WTC11 (cell line): ENCODE data around the gene RGL2. TPM values are rescaled to one million over a fixed set of nuclear protein-coding genes. Genes with fewer than 3 reads are reported as not detected.

Experiments
- ATAC-seq: fragments of 200-7000 bp; cut with Tn5 transposase; 2 replicates; pipeline ENCODE4 v1.10.0; 2021; ENCODE audit warnings: mild to moderate bottlenecking, moderate library complexity
- CTCF ChIA-PET: fragments of 300-600 bp; sonication (Branson Sonifier 250); formaldehyde crosslinking; loops from one replicate; lab custom pipeline; 2021; ENCODE audit warnings: antibody characterized with exemption; lab: Charles Lee
- POLR2A ChIA-PET: fragments of 350-600 bp; sonication (Branson Sonifier 250); formaldehyde crosslinking; loops from one replicate; lab custom pipeline; 2021; ENCODE audit warnings: antibody characterized with exemption; lab: Charles Lee
- DNase-seq: peaks from one replicate; pipeline ENCODE4 v3.0.0; 2021; ENCODE audit warnings: low spot score
- H3K27ac Mint-ChIP-seq: 2 replicates; pipeline ENCODE4 v1.8.0; 2021; ENCODE audit warnings: mixed read lengths
- H3K27me3 Mint-ChIP-seq: 2 replicates; pipeline ENCODE4 v1.8.0; 2021; ENCODE audit warnings: low read depth, mild to moderate bottlenecking, moderate library complexity, mixed read lengths
- H3K36me3 Mint-ChIP-seq: 2 replicates; pipeline ENCODE4 v1.8.0; 2021; ENCODE audit warnings: mixed read lengths
- H3K4me1 Mint-ChIP-seq: 2 replicates; pipeline ENCODE4 v1.8.0; 2022; ENCODE audit warnings: mixed read lengths
- H3K4me3 Mint-ChIP-seq: 2 replicates; pipeline ENCODE4 v1.8.0; 2021; ENCODE audit warnings: mild to moderate bottlenecking, moderate library complexity, mixed read lengths
- H3K9me3 Mint-ChIP-seq: 2 replicates; pipeline ENCODE4 v1.8.0; 2021; ENCODE audit warnings: mixed read lengths
- CREM ChIP-seq: sonication (generic); formaldehyde crosslinking; IDR thresholded peaks from 2 replicates; pipeline ENCODE4 v1.8.1; 2022; ENCODE audit warnings: mild to moderate bottlenecking, missing genetic modification reagents, moderate library complexity
- ESRRA ChIP-seq: sonication (generic); formaldehyde crosslinking; IDR thresholded peaks from 2 replicates; pipeline ENCODE4 v1.8.1; 2022; ENCODE audit warnings: mild to moderate bottlenecking, missing genetic modification reagents, borderline replicate concordance
- FOXP1 ChIP-seq: sonication (generic); formaldehyde crosslinking; IDR thresholded peaks from 2 replicates; pipeline ENCODE4 v1.8.0; 2022; ENCODE audit warnings: missing genetic modification reagents, mild to moderate bottlenecking, moderate library complexity, borderline replicate concordance
- GRHL2 ChIP-seq: fragments of 250-450 bp; sonication (Bioruptor Pico); IDR thresholded peaks from 2 replicates; pipeline ENCODE4 v1.8.0; 2022; ENCODE audit warnings: mild to moderate bottlenecking, moderate library complexity; ENCODE audit not compliant: insufficient replicate concordance, severe bottlenecking
- HMGA2 ChIP-seq: fragments of 250-450 bp; sonication (Bioruptor Pico); IDR thresholded peaks from 2 replicates; pipeline ENCODE4 v1.4.0; 2021; ENCODE audit warnings: mild to moderate bottlenecking, moderate library complexity
- NFYB ChIP-seq: sonication (generic); formaldehyde crosslinking; conservative IDR thresholded peaks from 2 replicates; pipeline ENCODE4 v1.8.0; 2022; ENCODE audit warnings: low read depth, missing genetic modification reagents
- RORB ChIP-seq: fragments of 250-450 bp; sonication (Bioruptor Pico); IDR thresholded peaks from 2 replicates; pipeline ENCODE4 v1.9.0; 2021; ENCODE audit warnings: mild to moderate bottlenecking
- SOX15 ChIP-seq: fragments of 250-450 bp; sonication (Bioruptor Pico); IDR thresholded peaks from 2 replicates; pipeline ENCODE4 v1.9.0; 2021; ENCODE audit warnings: mild to moderate bottlenecking
- TEAD1 ChIP-seq: sonication (generic); formaldehyde crosslinking; IDR thresholded peaks from 2 replicates; pipeline ENCODE4 v1.8.0; 2022; ENCODE audit warnings: mild to moderate bottlenecking, missing genetic modification reagents
- ZNF121 ChIP-seq: sonication (generic); formaldehyde crosslinking; IDR thresholded peaks from 2 replicates; pipeline ENCODE4 v1.8.0; 2023; ENCODE audit warnings: missing genetic modification reagents
- total RNA-seq: library from RNA; stranded (reverse); gene quantifications from 3 replicates; pipeline ENCODE4 v1.2.3, GENCODE V29; 2021
- TF ChIP-seq, protein P1 (sequence below): sonication (generic); formaldehyde crosslinking; conservative IDR thresholded peaks from 2 replicates; pipeline ENCODE4 v1.8.1; 2023; ENCODE audit warnings: mild to moderate bottlenecking, low read depth, missing genetic modification reagents, moderate library complexity
- TF ChIP-seq, protein P2 (sequence below): sonication (generic); formaldehyde crosslinking; IDR thresholded peaks from 2 replicates; pipeline ENCODE4 v1.8.1; 2023; ENCODE audit warnings: mild to moderate bottlenecking, missing genetic modification reagents, moderate library complexity
- TF ChIP-seq, protein P3 (sequence below): sonication (generic); formaldehyde crosslinking; IDR thresholded peaks from 2 replicates; pipeline ENCODE4 v1.8.1; 2022; ENCODE audit warnings: low read depth, mild to moderate bottlenecking, moderate library complexity, missing genetic modification reagents, borderline replicate concordance
- TF ChIP-seq, protein P4 (sequence below): sonication (generic); formaldehyde crosslinking; IDR thresholded peaks from 2 replicates; pipeline ENCODE4 v1.8.1; 2022; ENCODE audit warnings: mild to moderate bottlenecking, moderate library complexity, missing genetic modification reagents
- TF ChIP-seq, protein P5 (sequence below): sonication (generic); formaldehyde crosslinking; IDR thresholded peaks from 2 replicates; pipeline ENCODE4 v1.8.1; 2023; ENCODE audit warnings: mild to moderate bottlenecking, missing genetic modification reagents
- TF ChIP-seq, protein P6 (sequence below): fragments of 250-450 bp; sonication (Bioruptor Pico); IDR thresholded peaks from 2 replicates; pipeline ENCODE4 v1.9.0; 2021; ENCODE audit warnings: mild to moderate bottlenecking, borderline replicate concordance
- TF ChIP-seq, protein P7 (sequence below): sonication (generic); formaldehyde crosslinking; IDR thresholded peaks from 2 replicates; pipeline ENCODE4 v1.8.0; 2022; ENCODE audit warnings: mild to moderate bottlenecking, missing genetic modification reagents
- TF ChIP-seq, protein P8 (sequence below): fragments of 250-450 bp; sonication (Bioruptor Pico); IDR thresholded peaks from 2 replicates; pipeline ENCODE4 v1.8.0; 2021; ENCODE audit warnings: mild to moderate bottlenecking

The RGL2 gene
- total RNA-seq, 1 experiment from 2014 or later = 77.1 TPM

DNA sequence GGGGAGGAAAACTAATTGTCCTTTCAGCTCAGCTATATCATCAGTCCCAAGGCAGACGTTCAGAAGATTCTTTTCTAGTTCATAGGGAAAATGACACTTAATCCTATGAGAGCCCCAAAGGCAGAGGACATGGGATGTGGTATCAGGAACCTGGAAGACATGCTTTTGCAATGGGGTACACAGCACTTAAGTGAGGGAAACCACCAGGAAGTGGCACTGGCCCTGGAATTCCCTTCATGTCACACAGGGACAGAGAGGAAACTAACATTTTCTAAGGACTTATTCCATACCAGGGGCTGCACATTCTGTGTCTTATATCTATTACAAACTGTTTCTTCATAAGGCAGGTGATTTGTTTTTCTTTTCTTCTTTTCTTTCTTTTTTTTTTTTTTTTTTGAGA is 55.3 kb downstream of the RGL2 start:
- Mint-ChIP-seq H3K9me3 (no peaks in the 10 kb centered on the region), H3K36me3 (no peaks in the 10 kb centered on the region), H3K4me1 (peaks cover 7% of the 10 kb centered on the region), H3K27ac (peak overlapping the region; percentile 56; the same call in 1 of the 2 replicates), H3K27me3 (peaks cover 61% of the 10 kb centered on the region), H3K4me3 (no peak overlapping the region)
- DNase-seq (no peak), ATAC-seq (no peak)
- no peak for TF ChIP-seq GRHL2 (CRISPR knock-in tag)
- TF ChIP-seq SOX15 (CRISPR knock-in tag) = no peak
- TF ChIP-seq, protein P1, sequence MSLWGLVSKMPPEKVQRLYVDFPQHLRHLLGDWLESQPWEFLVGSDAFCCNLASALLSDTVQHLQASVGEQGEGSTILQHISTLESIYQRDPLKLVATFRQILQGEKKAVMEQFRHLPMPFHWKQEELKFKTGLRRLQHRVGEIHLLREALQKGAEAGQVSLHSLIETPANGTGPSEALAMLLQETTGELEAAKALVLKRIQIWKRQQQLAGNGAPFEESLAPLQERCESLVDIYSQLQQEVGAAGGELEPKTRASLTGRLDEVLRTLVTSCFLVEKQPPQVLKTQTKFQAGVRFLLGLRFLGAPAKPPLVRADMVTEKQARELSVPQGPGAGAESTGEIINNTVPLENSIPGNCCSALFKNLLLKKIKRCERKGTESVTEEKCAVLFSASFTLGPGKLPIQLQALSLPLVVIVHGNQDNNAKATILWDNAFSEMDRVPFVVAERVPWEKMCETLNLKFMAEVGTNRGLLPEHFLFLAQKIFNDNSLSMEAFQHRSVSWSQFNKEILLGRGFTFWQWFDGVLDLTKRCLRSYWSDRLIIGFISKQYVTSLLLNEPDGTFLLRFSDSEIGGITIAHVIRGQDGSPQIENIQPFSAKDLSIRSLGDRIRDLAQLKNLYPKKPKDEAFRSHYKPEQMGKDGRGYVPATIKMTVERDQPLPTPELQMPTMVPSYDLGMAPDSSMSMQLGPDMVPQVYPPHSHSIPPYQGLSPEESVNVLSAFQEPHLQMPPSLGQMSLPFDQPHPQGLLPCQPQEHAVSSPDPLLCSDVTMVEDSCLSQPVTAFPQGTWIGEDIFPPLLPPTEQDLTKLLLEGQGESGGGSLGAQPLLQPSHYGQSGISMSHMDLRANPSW (CRISPR knock-in tag) = no peak
- TF ChIP-seq, protein P2, sequence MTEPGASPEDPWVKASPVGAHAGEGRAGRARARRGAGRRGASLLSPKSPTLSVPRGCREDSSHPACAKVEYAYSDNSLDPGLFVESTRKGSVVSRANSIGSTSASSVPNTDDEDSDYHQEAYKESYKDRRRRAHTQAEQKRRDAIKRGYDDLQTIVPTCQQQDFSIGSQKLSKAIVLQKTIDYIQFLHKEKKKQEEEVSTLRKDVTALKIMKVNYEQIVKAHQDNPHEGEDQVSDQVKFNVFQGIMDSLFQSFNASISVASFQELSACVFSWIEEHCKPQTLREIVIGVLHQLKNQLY (CRISPR knock-in tag) = no peak
- no peak for TF ChIP-seq ESRRA (CRISPR knock-in tag)
- TF ChIP-seq RORB (CRISPR knock-in tag) = no peak
- no peak for TF ChIP-seq HMGA2 (CRISPR knock-in tag)
- TF ChIP-seq, protein P3, sequence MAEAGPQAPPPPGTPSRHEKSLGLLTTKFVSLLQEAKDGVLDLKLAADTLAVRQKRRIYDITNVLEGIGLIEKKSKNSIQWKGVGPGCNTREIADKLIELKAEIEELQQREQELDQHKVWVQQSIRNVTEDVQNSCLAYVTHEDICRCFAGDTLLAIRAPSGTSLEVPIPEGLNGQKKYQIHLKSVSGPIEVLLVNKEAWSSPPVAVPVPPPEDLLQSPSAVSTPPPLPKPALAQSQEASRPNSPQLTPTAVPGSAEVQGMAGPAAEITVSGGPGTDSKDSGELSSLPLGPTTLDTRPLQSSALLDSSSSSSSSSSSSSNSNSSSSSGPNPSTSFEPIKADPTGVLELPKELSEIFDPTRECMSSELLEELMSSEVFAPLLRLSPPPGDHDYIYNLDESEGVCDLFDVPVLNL (CRISPR knock-in tag) = no peak
- no peak for TF ChIP-seq FOXP1
- TF ChIP-seq CREM (CRISPR knock-in tag) = no peak
- TF ChIP-seq, protein P4, sequence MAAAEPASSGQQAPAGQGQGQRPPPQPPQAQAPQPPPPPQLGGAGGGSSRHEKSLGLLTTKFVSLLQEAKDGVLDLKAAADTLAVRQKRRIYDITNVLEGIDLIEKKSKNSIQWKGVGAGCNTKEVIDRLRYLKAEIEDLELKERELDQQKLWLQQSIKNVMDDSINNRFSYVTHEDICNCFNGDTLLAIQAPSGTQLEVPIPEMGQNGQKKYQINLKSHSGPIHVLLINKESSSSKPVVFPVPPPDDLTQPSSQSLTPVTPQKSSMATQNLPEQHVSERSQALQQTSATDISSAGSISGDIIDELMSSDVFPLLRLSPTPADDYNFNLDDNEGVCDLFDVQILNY (CRISPR knock-in tag) = no peak
- no peak for TF ChIP-seq TEAD1
- TF ChIP-seq, protein P5, sequence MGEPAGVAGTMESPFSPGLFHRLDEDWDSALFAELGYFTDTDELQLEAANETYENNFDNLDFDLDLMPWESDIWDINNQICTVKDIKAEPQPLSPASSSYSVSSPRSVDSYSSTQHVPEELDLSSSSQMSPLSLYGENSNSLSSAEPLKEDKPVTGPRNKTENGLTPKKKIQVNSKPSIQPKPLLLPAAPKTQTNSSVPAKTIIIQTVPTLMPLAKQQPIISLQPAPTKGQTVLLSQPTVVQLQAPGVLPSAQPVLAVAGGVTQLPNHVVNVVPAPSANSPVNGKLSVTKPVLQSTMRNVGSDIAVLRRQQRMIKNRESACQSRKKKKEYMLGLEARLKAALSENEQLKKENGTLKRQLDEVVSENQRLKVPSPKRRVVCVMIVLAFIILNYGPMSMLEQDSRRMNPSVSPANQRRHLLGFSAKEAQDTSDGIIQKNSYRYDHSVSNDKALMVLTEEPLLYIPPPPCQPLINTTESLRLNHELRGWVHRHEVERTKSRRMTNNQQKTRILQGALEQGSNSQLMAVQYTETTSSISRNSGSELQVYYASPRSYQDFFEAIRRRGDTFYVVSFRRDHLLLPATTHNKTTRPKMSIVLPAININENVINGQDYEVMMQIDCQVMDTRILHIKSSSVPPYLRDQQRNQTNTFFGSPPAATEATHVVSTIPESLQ = no peak
- TF ChIP-seq ZNF121 = no peak
- TF ChIP-seq, protein P6, sequence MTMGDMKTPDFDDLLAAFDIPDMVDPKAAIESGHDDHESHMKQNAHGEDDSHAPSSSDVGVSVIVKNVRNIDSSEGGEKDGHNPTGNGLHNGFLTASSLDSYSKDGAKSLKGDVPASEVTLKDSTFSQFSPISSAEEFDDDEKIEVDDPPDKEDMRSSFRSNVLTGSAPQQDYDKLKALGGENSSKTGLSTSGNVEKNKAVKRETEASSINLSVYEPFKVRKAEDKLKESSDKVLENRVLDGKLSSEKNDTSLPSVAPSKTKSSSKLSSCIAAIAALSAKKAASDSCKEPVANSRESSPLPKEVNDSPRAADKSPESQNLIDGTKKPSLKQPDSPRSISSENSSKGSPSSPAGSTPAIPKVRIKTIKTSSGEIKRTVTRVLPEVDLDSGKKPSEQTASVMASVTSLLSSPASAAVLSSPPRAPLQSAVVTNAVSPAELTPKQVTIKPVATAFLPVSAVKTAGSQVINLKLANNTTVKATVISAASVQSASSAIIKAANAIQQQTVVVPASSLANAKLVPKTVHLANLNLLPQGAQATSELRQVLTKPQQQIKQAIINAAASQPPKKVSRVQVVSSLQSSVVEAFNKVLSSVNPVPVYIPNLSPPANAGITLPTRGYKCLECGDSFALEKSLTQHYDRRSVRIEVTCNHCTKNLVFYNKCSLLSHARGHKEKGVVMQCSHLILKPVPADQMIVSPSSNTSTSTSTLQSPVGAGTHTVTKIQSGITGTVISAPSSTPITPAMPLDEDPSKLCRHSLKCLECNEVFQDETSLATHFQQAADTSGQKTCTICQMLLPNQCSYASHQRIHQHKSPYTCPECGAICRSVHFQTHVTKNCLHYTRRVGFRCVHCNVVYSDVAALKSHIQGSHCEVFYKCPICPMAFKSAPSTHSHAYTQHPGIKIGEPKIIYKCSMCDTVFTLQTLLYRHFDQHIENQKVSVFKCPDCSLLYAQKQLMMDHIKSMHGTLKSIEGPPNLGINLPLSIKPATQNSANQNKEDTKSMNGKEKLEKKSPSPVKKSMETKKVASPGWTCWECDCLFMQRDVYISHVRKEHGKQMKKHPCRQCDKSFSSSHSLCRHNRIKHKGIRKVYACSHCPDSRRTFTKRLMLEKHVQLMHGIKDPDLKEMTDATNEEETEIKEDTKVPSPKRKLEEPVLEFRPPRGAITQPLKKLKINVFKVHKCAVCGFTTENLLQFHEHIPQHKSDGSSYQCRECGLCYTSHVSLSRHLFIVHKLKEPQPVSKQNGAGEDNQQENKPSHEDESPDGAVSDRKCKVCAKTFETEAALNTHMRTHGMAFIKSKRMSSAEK (CRISPR knock-in tag) = no peak
- TF ChIP-seq, protein P7, sequence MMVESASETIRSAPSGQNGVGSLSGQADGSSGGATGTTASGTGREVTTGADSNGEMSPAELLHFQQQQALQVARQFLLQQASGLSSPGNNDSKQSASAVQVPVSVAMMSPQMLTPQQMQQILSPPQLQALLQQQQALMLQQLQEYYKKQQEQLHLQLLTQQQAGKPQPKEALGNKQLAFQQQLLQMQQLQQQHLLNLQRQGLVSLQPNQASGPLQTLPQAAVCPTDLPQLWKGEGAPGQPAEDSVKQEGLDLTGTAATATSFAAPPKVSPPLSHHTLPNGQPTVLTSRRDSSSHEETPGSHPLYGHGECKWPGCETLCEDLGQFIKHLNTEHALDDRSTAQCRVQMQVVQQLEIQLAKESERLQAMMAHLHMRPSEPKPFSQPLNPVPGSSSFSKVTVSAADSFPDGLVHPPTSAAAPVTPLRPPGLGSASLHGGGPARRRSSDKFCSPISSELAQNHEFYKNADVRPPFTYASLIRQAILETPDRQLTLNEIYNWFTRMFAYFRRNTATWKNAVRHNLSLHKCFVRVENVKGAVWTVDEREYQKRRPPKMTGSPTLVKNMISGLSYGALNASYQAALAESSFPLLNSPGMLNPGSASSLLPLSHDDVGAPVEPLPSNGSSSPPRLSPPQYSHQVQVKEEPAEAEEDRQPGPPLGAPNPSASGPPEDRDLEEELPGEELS (CRISPR knock-in tag) = no peak
- no peak for TF ChIP-seq NFYB (CRISPR knock-in tag)
- TF ChIP-seq, protein P8, sequence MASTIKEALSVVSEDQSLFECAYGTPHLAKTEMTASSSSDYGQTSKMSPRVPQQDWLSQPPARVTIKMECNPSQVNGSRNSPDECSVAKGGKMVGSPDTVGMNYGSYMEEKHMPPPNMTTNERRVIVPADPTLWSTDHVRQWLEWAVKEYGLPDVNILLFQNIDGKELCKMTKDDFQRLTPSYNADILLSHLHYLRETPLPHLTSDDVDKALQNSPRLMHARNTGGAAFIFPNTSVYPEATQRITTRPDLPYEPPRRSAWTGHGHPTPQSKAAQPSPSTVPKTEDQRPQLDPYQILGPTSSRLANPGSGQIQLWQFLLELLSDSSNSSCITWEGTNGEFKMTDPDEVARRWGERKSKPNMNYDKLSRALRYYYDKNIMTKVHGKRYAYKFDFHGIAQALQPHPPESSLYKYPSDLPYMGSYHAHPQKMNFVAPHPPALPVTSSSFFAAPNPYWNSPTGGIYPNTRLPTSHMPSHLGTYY (CRISPR knock-in tag) = no peak
- POLR2A ChIA-PET = interaction anchor here (0.7 to 0.9 kb wide), 2 partner anchors 39 to 96 kb away, joined by 4 read pairs; partner anchors contain the start of gene HSD17B8
- CTCF ChIA-PET = interaction anchor here (0.7 to 1.0 kb wide), 3 partner anchors 34 to 69 kb away, joined by 3 to 5 read pairs (median 3); partner anchors contain the start of gene B3GALT4
